T-helper 17 cell (primary cell): Measurements from ENCODE around the gene CHGA. TPM values are rescaled to one million over a fixed set of nuclear protein-coding genes. Genes with fewer than 3 reads are reported as not detected.

Source experiments
- ATAC-seq: fragments of 150-1000 bp; cut with Tn5 transposase; 2 replicates; pipeline ENCODE4 v1.10.0; 2021; ENCODE audit warnings: mild to moderate bottlenecking, moderate library complexity
- DNase-seq, 3 donors: peaks; one replicate each; pipeline versions ENCODE4 v3.0.0 to v3.0.0-alpha.2; 2020 to 2021
- H3K9me3 ChIP-seq: one replicate; pipeline ENCODE4 v1.7.0; 2013; ENCODE audit warnings: low read length, mild to moderate bottlenecking; ENCODE audit not compliant: control insufficient read depth, poor library complexity, severe bottlenecking
- H3K27ac Mint-ChIP-seq: one replicate; pipeline ENCODE4 v1.8.0; 2022; ENCODE audit warnings: mild to moderate bottlenecking, moderate library complexity, mixed read lengths
- H3K27me3 Mint-ChIP-seq: one replicate; pipeline ENCODE4 v1.8.0; 2022; ENCODE audit warnings: mixed read lengths
- H3K36me3 Mint-ChIP-seq: one replicate; pipeline ENCODE4 v1.8.0; 2022; ENCODE audit warnings: low read depth, mixed read lengths
- H3K4me1 Mint-ChIP-seq: one replicate; pipeline ENCODE4 v1.8.0; 2022; ENCODE audit warnings: mild to moderate bottlenecking, mixed read lengths
- H3K4me3 Mint-ChIP-seq: one replicate; pipeline ENCODE4 v1.8.0; 2022; ENCODE audit warnings: mild to moderate bottlenecking, moderate library complexity, mixed read lengths
- total RNA-seq, 4 donors: library from RNA in 2 of 4; stranded (reverse) in 2 of 4; gene quantifications; one replicate each; pipeline ENCODE4 v1.2.3 and lab custom pipeline; 2022 to 2026

CHGA gene
- total RNA-seq, 2 donors from 2014 or later = not detected

- Mint-ChIP-seq H3K4me1 (peaks cover 6% of the 10 kb centered on the region), H3K27me3 (no peaks in the 10 kb centered on the region), H3K27ac (no peak overlapping the region), H3K36me3 (peaks cover 5% of the 10 kb centered on the region), H3K4me3 (no peak overlapping the region)
- H3K9me3 ChIP-seq = no peaks in the 10 kb centered on the region
- ATAC-seq (no peak), DNase-seq (no peak)
Measured at GRCh38 chr14:92946847-92947545, 24.0 kb downstream of the CHGA start.

DNA sequence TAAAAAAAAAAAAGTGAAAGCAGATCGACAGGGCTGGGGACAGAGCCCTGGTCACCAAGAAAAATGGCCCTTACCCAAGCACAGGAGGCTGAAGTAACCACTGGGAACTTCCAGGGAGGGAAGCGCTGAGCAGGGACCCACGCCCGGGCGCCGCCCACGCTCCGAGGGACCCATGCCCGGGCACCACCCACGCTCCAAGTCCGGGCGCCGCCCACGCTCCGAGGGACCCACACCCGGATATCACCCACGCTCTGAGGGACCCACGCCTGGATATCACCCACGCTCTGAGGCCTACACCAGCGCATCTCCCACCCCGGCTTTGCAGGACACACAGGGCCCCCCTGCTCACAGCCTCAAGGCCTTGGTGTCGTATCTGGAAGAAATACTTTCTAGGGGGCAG, 25.7 kb downstream of the CHGA start:
- peaks cover 8% of the 10 kb centered on the region for H3K4me1 Mint-ChIP-seq
- ATAC-seq (no peak), DNase-seq (no peak)
- H3K4me3 Mint-ChIP-seq = no peak overlapping the region
- H3K9me3 ChIP-seq = no peaks in the 10 kb centered on the region
- H3K27ac Mint-ChIP-seq = no peak overlapping the region
- no peaks in the 10 kb centered on the region for H3K27me3 Mint-ChIP-seq
- H3K36me3 Mint-ChIP-seq = peaks cover 5% of the 10 kb centered on the region

GRCh38 chr14:92949496-92950192, 26.7 kb downstream of the CHGA start:
- Mint-ChIP-seq H3K27me3 (no peaks in the 10 kb centered on the region), H3K27ac (peak overlapping the region; percentile 11), H3K4me1 (peaks cover 5% of the 10 kb centered on the region), H3K36me3 (peaks cover under 1% of the 10 kb centered on the region), H3K4me3 (no peak overlapping the region)
- ATAC-seq (no peak), DNase-seq (no peak)
- H3K9me3 ChIP-seq = no peaks in the 10 kb centered on the region

DNA sequence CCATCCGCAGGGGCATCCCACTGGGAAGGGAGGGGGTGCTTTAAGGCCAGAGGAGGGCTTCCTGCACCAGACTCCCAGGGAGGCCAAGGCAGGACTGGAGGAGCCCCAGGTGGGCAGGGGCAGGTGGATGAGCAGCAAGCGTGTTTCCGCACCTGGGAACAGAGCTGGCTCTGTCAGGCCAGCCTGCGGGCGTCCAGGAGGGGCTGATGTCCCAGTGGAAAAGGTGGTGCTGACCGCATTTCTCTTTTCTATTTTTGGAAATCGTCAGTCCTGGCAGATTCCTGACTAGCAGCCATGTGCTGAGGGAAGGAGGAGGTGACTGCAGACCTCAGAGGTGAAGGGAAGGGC, 27.2 kb downstream of the CHGA start:
- Mint-ChIP-seq H3K4me3 (no peak overlapping the region), H3K4me1 (peaks cover 5% of the 10 kb centered on the region), H3K27ac (peak overlapping the region; percentile 11), H3K27me3 (no peaks in the 10 kb centered on the region), H3K36me3 (no peaks in the 10 kb centered on the region)
- no peaks in the 10 kb centered on the region for H3K9me3 ChIP-seq
- DNase-seq (no peak), ATAC-seq (no peak)

DNA sequence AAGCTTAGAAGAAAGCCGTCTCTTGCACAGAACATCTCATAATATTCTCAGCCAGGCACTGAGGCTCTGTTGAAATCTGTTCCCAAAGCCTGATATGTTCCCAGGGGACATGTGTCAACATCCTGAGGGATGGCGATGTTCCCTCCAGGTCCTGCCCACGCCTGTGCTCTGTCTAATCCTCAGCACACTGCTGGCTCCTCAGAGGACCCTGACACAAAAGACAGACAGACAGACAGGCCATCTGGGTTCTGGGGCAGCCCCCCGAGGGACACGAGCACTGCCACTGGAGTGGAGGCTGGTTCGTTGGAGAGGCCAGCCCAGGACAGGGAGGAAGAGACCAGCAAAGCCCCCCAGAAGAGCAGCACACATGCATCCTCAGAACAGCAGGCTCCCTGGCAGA, 27.8 kb downstream of the CHGA start:
- Mint-ChIP-seq H3K36me3 (no peaks in the 10 kb centered on the region), H3K4me3 (no peak overlapping the region), H3K27me3 (no peaks in the 10 kb centered on the region), H3K27ac (no peak overlapping the region), H3K4me1 (peaks cover 5% of the 10 kb centered on the region)
- H3K9me3 ChIP-seq = no peaks in the 10 kb centered on the region
- DNase-seq (no peak), ATAC-seq (no peak)

GRCh38 chr14:92951261-92951660, 28.3 kb downstream of the CHGA start:
- DNase-seq (no peak), ATAC-seq (no peak)
- Mint-ChIP-seq H3K27ac (no peak overlapping the region), H3K27me3 (no peaks in the 10 kb centered on the region), H3K36me3 (no peaks in the 10 kb centered on the region), H3K4me1 (peaks cover 5% of the 10 kb centered on the region), H3K4me3 (no peak overlapping the region)
- H3K9me3 ChIP-seq = no peaks in the 10 kb centered on the region

GRCh38 chr14:92951912-92952471, 29.0 kb downstream of the CHGA start:
- H3K4me1 Mint-ChIP-seq = peaks cover 5% of the 10 kb centered on the region
- DNase-seq = peak; percentile 59 to 80 (median 61)
- H3K27ac Mint-ChIP-seq = no peak overlapping the region
- no peaks in the 10 kb centered on the region for H3K27me3 Mint-ChIP-seq
- H3K4me3 Mint-ChIP-seq = no peak overlapping the region
- peak; percentile 95 for ATAC-seq
- H3K9me3 ChIP-seq = no peaks in the 10 kb centered on the region
- peaks cover 2% of the 10 kb centered on the region for H3K36me3 Mint-ChIP-seq

DNA sequence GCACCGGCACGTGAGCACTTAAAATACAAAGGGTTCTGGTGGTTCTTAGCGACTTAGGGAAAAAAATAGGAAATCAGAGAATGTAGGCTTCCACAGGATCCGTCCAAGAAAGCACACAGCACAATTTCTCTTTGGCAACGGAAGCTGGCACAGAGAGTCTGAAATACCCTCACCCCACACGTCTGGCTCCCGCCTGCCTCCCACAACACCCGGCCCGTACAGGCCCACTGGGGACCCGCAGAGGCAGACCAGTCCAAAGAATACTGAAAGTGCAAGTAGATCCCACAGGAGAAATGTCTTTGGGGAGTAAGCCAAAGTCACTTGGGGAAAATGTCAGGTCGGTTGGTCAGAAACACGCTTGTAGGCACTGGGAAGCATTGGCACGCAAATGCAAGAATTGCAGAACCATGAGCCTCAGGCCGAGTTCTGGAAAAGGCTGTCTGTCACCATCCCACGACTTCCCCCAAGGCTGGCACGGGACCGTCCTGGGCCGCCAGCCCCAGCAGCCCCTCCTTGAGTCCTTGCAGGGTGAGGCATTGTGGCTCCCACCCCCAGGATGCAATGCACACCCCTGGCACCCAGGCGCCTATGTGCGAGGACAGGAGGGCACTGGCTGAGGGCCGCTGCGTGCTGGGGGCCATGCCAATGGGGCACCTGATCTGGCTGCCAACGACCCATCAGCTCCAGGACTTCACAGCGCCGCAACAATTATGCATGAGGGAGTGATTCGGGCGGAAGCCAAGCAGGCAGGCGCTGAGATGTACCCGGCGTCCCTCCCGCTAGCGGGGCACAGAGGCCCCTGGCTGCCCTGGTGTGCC, 29.7 kb downstream of the CHGA start:
- DNase-seq (no peak), ATAC-seq (no peak)
- Mint-ChIP-seq H3K4me1 (peaks cover 5% of the 10 kb centered on the region), H3K27me3 (no peaks in the 10 kb centered on the region), H3K4me3 (no peak overlapping the region), H3K27ac (peak overlapping the region; percentile 54), H3K36me3 (peaks cover 2% of the 10 kb centered on the region)
- no peaks in the 10 kb centered on the region for H3K9me3 ChIP-seq

DNA sequence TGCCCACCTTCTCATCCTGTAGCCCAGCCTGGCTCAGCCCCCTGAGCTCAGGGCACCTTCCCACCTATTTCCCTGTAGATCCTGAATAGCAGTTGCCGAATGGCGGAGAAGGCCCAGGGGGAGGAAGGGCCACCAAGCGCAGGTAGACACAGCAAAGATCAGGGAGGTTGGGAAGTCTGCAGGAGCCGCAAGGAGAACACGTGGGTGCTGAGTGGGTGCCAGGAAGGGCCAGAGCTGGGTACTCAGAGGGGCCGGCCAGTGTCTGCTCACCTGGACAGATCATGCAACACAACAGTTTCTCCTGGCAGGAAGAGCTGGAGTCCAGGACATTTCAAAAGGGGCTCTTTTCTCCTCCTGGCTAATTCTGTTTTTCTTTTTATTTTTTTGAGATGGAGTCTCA, 30.6 kb downstream of the CHGA start:
- H3K9me3 ChIP-seq = no peaks in the 10 kb centered on the region
- DNase-seq (no peak), ATAC-seq (no peak)
- H3K36me3 Mint-ChIP-seq = peaks cover 2% of the 10 kb centered on the region
- H3K27ac Mint-ChIP-seq = peak overlapping the region; percentile 54
- no peak overlapping the region for H3K4me3 Mint-ChIP-seq
- no peaks in the 10 kb centered on the region for H3K27me3 Mint-ChIP-seq
- H3K4me1 Mint-ChIP-seq = peaks cover 5% of the 10 kb centered on the region

DNA sequence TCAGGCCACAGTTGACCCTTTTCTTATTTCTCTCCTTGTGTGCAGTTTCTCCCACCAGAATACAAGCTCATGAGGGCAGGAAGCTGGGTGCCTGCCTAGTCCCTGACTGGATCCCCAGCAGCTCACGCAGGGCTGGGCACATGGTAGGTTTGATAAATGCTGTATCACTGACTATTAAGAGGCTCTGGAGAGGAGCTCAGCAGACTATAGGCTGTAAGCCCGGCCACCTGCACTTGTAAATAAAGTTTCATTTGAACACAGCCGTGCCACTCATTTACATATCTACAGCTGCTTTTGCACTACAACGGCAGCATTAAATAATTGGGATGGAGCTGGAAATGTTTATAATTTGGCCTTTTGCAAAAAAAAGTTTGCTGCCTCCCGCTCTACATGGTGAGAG, 32.0 kb downstream of the CHGA start:
- no peak overlapping the region for H3K27ac Mint-ChIP-seq
- DNase-seq (no peak), ATAC-seq (no peak)
- H3K4me1 Mint-ChIP-seq = peaks cover 5% of the 10 kb centered on the region
- H3K36me3 Mint-ChIP-seq = peaks cover 2% of the 10 kb centered on the region
- no peak overlapping the region for H3K4me3 Mint-ChIP-seq
- no peaks in the 10 kb centered on the region for H3K27me3 Mint-ChIP-seq
- H3K9me3 ChIP-seq = no peaks in the 10 kb centered on the region

DNA sequence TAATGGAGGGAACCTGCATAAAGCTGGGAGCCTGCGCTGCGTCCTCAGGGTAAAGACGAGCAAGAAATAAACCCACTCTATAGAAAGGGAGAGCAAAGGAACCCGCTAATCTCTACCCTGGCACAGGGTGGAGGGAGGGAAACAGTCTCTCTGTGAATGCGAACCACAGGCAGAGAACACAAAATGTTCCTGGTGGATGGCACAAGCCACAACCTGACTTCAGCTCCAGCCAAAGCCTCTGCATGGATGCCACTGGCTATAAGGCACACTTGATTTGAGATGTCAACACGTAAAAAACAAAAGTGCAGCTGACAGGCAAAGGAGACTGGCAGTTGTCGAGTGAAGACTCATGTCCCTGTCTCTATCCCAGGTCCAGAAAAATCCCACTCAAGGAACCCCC, 32.4 kb downstream of the CHGA start:
- Mint-ChIP-seq H3K4me3 (no peak overlapping the region), H3K36me3 (peaks cover 2% of the 10 kb centered on the region), H3K27ac (no peak overlapping the region), H3K4me1 (peaks cover 5% of the 10 kb centered on the region), H3K27me3 (no peaks in the 10 kb centered on the region)
- H3K9me3 ChIP-seq = no peaks in the 10 kb centered on the region
- no peak for ATAC-seq
- no peak for DNase-seq

DNA sequence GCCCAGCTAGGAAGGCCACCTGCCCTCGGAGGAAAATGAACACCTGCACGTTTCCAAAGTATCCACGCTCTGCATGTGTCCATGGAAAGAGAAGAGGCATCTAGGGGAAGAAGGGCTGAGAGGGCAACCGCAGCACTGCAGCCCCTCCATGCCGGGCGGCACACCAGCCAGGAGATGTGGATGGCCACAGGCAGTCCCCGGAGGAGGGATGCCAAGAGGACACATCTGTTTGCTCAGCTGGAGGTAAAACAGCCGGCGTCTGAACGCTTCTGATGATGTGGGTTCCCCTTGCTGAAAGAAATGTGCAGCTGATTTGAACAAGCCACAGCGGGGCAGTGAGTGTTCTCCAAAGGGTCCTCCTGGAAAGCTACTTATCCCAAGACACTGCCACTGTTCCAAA, 34.0 kb downstream of the CHGA start:
- ATAC-seq (no peak), DNase-seq (no peak)
- no peaks in the 10 kb centered on the region for H3K9me3 ChIP-seq
- Mint-ChIP-seq H3K27me3 (no peaks in the 10 kb centered on the region), H3K4me3 (no peak overlapping the region), H3K4me1 (peaks cover 3% of the 10 kb centered on the region), H3K27ac (no peak overlapping the region), H3K36me3 (peaks cover 6% of the 10 kb centered on the region)
